GM19467 (cell line): Measurements from ENCODE around the gene ATP1A3.
"Not testable (repeated sequence)": the region's sequence is repeated elsewhere in the genome, so short reads cannot be mapped to it uniquely, and the experiment has no call there.

Experiments used
- ATAC-seq: cut with Tn5 transposase; IDR thresholded peaks from one replicate; pipeline ENCODE4 v1.9.1; 2021; ENCODE audit warnings: mild to moderate bottlenecking, moderate library complexity; ENCODE audit not compliant: unreplicated experiment

ATP1A3 gene

GRCh38 chr19:41993612-41994483 is at the start of gene ATP1A3:
TSS of gene ATP1A3 (minus strand) at chr19:41994230. CDS start at chr19:41994076, 154 bp downstream.
- ATAC-seq = no peak

DNA sequence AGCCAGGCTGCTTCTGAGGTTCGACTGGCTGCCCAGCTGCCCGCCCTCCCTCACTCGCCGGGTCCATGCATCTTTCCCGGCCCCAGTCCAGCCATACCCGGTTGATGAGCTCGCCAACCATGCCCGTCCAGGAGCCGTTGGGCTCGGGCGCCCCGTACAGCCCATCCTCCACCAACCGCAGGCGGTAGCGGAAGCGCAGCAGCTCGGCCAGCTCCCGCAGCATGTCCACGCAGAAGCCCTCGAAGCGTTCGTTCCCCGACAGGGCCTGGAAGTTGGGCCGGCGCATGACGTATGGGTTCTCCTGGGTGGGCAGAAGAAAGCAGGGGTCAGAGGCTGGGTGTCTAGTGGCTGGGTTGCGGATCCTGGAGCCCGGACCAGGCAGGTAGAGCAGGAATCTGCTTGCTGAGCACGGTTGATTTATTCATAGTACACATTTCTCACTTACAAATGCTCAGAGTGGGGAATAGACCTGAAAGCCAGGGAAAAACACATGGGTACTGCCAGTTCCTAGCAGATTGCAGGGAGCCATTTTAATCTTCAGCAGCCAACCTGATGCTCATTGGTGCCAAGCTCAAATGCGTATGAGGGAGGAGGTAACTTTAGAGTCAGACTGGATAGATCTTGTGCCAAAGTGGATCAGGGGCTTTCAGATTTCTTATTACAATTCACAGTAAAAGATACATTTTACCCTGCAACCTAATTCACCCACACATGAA is 48.6 kb upstream of the ATP1A3 start:
- ATAC-seq = no peak

DNA sequence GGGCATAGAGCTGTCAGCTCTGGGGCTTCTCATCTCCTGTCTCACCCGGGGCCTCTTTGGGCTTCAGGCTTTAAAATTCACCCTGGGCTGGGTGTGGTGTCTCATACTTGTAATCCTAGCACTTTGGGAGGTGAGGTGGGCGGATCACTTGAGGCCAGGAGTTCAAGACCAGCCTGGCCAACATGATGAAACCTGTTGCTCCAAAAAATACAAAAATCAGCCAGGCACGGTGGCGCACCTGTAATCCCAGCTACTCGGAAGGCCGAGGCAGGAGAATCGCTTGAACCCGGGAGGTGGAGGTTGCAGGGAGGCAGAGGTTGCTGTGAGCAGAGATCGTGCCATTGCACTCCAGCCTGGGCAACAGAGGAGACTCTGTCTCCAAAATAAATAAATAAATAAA is 46.5 kb upstream of the ATP1A3 start:
- not testable (repeated sequence) for ATAC-seq

DNA sequence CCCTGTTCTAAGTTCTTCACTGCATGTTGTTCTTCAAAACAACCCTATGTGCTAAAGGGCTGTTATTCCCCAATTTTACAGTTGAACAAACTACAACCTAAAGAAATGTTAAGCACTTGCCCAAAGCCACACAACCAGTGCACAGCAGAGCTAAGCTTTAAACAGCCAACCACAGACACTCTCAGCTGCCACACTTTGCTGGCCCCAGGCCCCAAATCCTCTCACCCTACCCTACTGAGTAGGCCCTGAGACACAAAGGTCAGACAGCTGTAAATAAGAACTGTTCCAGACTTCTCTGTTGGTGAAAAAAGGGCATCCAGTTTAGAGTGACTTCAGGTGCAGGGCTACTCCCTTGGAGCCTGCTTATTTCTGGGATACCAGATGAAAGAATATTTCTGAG is 46.0 kb upstream of the ATP1A3 start:
- no peak for ATAC-seq

DNA sequence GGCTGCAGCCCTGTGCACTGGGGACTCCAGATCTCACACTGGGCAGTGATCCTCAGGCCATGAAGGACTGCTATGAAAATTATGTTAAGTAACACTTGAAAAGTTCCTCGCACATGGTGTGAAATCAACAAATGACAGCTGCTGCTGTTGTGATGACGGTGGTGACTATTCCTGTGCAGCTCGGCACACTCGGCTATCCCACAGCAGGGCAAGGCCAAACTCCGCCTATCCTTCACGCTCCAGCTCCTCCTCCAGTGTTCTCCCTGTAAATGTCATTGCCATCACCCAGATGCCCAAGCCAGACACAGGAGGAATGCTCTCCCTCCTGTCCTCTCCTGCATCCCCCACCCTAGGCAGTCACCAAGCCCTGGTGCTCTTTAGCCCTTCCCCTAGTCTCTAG is 44.6 kb upstream of the ATP1A3 start:
- no peak for ATAC-seq

DNA sequence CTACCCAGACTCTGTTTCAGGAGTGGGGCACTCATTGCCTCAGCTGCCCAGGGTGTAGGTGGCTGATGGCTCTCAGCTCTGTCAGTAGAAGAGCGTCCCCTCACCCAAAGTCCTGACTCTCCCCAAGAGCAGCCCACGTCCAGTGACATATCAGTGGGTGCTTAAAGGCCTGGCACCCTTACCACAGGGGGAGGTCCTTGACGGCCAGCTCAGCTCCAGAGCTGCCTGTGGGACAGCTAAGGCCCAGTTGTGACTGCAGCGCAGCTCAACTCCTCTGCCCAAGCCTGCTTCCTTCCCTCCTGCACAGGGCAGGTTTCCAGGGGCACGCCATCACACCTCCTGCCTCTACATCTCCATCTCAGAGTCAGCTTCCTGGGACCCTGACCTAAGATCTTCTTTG is 43.6 kb upstream of the ATP1A3 start:
- ATAC-seq = no peak

GRCh38 chr19:42034640-42035391 is 40.8 kb upstream of the ATP1A3 start:
- ATAC-seq = not testable (repeated sequence)

DNA sequence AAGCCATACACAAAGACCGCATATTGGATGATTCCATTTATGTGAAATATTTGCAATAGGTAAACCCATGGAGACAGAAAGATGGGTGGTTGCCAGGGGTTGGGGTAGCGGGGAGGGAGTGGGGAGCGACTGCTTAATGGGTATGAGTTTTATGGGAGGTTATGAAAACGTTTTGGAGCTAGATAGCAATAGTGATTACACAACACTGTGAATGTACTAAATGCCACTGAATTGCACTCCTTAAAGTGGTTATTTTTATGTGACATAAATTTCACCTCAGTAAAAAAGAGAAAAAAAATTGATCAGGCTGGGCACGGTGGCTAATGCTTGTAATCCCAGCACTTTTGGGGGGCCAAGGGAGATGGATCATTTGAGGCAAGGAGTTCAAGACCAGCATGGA is 39.4 kb upstream of the ATP1A3 start:
- no peak for ATAC-seq

DNA sequence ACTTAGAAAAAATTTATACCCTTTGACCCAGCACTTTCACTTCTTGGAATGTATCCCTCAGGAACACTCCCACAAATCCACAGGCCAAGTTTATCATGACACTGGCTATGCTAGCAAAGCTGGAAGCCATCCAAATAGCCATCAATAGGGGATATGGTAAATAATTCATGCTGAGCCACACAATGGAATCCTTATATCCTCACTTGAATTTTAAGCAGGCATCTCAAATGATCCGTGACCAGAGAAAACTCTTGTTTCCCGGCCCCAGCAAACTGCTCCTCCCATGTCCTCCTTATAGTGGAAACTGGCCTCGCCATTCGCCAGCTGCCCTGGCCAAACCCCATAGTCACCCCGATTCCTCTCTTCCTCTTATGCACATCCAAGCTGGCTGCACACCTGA is 38.4 kb upstream of the ATP1A3 start:
- ATAC-seq = no peak

- ATAC-seq = no peak
These were observed 36.8 kb upstream of the ATP1A3 start for GRCh38 chr19:42030645-42031440.

DNA sequence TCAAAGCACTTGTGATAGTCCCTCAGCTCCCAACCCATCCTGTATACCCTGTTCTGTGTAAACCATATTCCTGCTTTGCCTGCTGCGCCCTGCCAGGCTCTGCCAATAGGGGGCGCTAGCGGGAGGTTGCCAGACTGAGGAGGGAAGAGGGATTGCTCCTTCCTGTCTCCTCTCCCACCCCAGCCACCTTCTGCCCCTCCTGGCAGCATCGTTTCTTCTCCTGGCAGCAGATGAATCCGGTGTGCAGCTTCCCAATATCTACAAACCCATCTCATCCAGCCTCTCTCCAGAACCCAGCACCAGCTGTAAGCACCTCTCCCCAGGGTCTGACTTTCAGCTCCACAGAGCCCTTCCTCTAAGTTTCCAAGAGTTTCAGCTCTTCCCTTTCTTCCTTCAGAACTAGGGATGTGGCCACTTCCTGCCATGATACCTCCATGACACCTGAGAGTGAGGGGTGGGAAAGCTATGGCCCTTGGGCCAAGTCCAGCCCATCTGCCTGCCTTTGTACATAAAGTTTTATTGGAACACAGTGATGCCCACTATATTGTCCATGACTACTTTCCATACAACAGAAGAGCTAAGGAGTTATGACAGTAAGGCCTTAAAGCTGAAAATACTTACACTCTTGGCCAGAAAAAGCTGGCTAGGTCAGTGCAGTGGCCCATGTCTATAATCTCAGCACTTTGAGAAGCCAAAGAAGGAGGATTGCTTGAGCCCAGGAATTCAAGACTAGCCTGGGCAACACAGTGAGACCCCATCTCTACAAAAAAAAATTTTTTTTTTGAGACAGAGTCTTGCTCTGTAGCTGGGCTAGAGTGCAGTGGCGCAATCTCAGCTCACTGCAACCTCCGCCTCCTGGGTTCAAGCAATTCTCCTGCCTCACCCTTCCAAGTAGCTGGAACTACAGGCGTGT is 34.5 kb upstream of the ATP1A3 start:
- no peak for ATAC-seq

DNA sequence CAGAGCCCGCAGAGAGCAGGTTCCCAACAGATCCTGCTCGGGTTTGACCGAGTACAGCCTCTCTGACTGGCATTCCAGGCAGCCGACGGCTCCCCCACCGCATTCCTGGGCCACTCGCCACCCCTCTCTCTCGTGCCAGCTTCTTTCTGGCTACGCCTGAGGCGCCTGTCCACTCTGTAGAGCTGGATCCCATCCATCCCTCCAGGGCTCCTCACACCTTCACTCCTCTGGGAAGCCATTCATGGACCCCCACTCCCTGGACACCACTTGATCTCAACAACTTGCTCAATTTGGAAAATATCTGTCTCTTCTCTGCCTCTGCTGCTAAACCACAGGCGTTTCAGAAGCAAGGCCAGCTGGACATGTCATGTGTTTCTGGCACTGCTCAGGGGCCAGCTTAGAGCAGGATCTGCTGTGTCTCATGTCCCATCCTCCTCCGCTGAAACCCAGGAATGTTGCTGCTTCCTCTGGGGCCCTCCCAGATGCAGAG is 30.6 kb upstream of the ATP1A3 start:
- no peak for ATAC-seq

GRCh38 chr19:42023943-42024260 is 29.9 kb upstream of the ATP1A3 start:
- no peak for ATAC-seq

DNA sequence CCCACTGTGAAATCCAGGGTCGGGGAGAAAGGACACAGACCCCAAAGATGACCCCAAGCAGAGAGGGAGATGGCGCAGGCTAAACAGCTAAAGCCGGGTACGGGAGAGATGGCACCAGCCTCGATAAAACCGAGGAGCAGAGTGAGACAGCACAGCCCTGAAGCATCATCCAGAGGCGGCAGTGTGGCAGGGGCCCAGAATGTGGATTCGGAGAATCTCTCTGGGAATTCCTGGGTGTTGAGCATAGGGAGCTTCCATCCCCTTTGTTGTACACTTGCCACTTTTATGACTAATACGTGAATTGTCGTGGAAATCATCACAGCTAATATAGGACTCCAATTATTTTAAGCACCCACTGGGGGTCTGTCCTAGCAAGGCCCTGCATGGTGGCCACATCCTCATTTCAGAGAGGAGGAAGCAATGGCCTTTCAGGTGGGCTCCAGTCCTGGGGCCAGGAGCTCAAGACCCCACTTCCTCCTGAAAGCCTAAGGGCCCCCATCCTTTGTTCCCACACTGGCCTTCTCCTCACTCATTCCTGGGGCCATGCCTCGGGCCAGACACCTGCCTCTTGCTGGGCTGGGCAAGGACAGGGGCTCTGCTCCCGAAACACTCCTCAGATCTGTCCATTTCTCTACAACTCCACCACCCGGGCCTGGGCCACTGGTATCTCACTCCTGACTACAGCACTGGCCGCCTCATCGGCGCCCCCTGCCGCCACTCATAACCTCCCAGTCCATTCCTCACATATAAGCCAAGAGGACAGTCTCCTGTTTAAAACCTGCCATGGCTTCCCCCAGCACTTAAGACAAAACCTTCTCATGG is 29.3 kb upstream of the ATP1A3 start:
- no peak for ATAC-seq

DNA sequence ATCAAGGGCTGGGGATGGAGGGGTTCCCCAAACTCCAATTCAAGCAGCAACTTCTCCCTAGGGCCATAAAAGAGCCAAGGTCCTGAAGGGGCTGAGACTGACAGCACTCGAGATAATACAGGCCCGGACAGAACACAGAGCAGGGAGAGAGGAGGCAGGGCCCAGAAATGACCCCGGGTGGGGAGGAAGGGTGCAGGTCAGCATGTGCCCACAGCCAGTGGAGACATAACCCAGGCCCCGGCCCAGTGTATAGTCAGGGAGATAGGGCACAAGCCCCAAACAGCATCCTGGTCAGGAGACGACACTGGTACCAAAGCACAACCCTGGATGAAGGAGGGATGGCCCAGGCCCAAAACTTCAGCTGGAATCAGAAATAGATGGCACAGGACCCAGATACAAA is 28.6 kb upstream of the ATP1A3 start:
- no peak for ATAC-seq

GRCh38 chr19:42021185-42021584 is 27.2 kb upstream of the ATP1A3 start:
- ATAC-seq = no peak

DNA sequence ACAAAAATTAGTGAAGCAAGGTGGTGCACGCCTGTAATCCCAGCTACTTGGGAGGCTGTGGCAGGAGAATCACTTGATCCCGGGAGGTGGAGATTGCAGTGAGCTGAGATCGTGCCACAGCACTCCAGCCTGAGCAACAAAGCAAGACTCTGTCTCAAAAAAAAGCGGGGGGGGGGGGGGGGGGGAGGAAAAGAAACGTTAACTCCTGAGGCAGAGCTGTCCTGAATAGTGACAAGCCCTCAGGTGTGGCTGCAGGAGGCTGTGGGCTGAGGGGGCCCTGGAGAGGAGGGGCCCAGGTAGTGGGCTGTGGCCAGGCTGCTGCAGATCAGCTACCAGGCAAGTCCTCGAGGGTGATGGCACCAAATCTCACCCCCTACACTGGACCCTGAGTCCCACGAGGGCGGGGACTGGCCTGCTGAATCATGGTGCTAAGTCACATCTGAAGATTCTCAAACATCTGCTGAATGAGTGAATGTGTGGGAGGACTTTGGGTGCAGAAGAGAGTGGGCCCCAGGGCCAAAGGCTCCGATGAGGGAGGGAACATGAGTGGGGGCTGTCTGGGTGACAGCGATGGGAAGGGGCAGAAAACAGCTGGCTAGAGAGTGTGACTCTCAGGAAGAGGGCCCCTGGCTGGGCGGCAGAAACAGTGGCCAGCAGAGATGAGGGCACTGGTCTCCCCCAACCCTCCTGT is 24.6 kb upstream of the ATP1A3 start:
- ATAC-seq = no peak

DNA sequence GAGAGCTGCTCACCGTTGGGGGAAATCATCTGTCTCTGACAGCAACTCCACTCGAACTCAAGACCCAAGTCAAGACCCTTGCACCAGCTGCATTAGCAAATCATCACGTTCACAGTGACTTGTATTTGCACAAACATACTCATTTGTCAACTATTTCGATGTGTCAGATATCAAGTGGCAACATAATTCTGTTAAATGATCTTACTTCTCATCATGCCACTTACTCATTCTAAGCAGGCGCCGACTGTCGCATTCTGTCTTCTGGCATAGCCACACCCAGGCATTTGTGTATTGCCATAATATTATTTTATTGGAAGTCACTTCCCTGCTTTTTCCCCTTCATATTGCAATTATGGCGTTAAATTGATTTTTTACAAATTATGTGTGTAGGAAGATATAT is 23.0 kb upstream of the ATP1A3 start:
- ATAC-seq = no peak
